ENCODE results near the gene GRK5.

GRCh38 chr10:119378737-119379067, 171.3 kb downstream of the GRK5 start:
- TF ChIP-seq CTCF (IDR thresholded peaks at IDR 0.05; ENCODE audit: low read depth, low read length, poor library complexity, severe bottlenecking) (no peak), EZH2phosphoT487 (IDR thresholded peaks at IDR 0.05; ENCODE audit: borderline replicate concordance, low read length) (no peak)
